Measurements from ENCODE around the gene ITM2C.

The ITM2C gene

DNA sequence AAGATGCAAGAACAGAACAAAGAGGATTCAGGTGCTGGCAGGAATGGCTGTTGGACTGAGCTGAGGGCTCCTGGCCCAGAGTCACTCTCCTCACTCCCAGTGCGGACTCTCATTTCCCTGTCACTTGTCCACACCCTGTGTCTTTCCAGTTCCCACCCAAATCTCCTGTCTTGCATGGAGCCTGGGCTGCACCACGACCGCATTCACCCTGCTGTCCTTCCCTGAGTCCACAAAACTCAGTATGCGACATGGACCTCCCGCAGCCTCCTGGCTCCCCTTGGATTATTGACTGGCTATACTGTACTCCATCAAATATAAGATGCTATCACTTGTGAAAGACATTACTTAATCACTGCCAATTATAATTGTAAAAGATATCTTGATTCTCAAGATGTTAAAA is 2.5 kb upstream of the ITM2C start:
- DNase-seq (ENCODE audit: extremely low spot score) = no peak
- POLR2A ChIA-PET = no interaction called here
- CTCF ChIA-PET = no interaction called here
- TF ChIP-seq SUZ12 (IDR thresholded peaks at IDR 0.05) = no peak
- TF ChIP-seq ELF4 (IDR thresholded peaks at IDR 0.05) = no peak
- TF ChIP-seq LEF1 (IDR thresholded peaks at IDR 0.05; ENCODE audit: borderline replicate concordance) = no peak

DNA sequence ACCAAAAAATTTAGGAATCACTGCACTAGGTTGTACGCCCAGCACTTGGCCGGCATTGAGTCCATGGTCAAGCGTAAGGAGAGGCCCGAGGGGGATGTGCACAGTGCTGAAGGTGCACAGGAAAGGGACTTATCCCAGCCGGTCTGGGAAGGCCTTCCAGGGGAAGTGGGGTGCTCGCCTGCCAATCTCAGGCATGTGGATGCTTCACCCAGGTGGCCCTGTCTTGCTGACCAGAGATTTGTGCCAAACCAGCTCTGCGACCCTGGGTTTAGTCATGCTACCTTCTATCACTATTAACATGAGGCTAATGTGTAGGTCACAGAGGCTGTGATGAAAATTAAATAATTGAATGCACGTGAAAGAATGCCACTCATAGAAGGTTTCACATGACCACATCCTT is 1.7 kb upstream of the ITM2C start:
- POLR2A ChIA-PET = no interaction called here
- no peak for DNase-seq (ENCODE audit: extremely low spot score)
- CTCF ChIA-PET = no interaction called here
- TF ChIP-seq FOXK2 (IDR thresholded peaks at IDR 0.05) (no peak), CTBP1 (IDR thresholded peaks at IDR 0.05; ENCODE audit: borderline replicate concordance) (no peak), SP1 (IDR thresholded peaks at IDR 0.05) (no peak), ELF4 (IDR thresholded peaks at IDR 0.05) (no peak), BHLHE40 (IDR thresholded peaks at IDR 0.05; ENCODE audit: borderline replicate concordance) (no peak), TARDBP (IDR thresholded peaks at IDR 0.05) (no peak), L3MBTL2 (conservative IDR thresholded peaks at IDR 0.05) (no peak), LEF1 (IDR thresholded peaks at IDR 0.05; ENCODE audit: borderline replicate concordance) (no peak), NFRKB (IDR thresholded peaks at IDR 0.05) (no peak), ZNF384 (IDR thresholded peaks at IDR 0.05) (no peak), HDGF (IDR thresholded peaks at IDR 0.05; ENCODE audit: borderline replicate concordance) (no peak), FOXA1 (IDR thresholded peaks at IDR 0.05) (no peak), ARNT (IDR thresholded peaks at IDR 0.05) (no peak)
- TF ChIP-seq, protein P1, sequence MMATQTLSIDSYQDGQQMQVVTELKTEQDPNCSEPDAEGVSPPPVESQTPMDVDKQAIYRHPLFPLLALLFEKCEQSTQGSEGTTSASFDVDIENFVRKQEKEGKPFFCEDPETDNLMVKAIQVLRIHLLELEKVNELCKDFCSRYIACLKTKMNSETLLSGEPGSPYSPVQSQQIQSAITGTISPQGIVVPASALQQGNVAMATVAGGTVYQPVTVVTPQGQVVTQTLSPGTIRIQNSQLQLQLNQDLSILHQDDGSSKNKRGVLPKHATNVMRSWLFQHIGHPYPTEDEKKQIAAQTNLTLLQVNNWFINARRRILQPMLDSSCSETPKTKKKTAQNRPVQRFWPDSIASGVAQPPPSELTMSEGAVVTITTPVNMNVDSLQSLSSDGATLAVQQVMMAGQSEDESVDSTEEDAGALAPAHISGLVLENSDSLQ (IDR thresholded peaks at IDR 0.05) = no peak

DNA sequence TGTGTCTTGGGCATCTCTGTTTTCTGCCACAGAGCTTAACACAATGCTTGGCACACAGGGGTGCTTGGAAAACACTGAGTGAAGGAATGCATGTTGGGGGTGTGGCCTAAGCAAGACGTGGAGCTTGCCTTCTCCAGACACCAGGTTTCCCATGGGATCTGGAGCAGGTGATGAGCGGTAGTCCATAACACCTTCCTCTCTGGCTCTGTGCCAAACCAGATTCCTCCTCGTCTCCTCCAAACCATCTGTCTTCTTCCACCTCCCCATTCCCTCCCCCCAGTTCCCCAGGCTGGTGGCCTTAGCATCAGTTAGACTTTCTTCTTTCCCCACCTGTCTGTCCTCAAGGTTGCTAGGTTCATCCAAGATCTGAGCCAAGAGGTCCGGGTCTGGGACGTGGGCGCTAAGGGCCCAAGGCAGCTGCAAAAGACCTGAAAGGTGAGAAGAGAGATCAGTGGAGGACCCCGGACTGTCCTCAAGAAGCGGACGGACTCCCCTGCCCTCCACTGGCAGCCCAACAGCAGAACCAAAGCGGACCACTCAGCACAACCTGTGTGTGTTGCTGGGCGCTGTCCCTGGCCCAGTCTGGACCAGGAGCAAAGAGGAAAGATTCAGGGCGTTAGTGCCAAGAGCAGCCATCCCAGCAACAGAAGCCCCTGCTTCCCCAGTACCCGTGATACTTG is 1.2 kb upstream of the ITM2C start:
- TF ChIP-seq TARDBP (IDR thresholded peaks at IDR 0.05) (no peak), ARNT (IDR thresholded peaks at IDR 0.05) (no peak), NFRKB (IDR thresholded peaks at IDR 0.05) (no peak), CTBP1 (IDR thresholded peaks at IDR 0.05; ENCODE audit: borderline replicate concordance) (no peak), LEF1 (IDR thresholded peaks at IDR 0.05; ENCODE audit: borderline replicate concordance) (no peak), BHLHE40 (IDR thresholded peaks at IDR 0.05; ENCODE audit: borderline replicate concordance) (no peak), FOXM1 (IDR thresholded peaks at IDR 0.05; ENCODE audit: borderline replicate concordance) (no peak)
- TF ChIP-seq, protein P1 (IDR thresholded peaks at IDR 0.05) = no peak
- DNase-seq (ENCODE audit: extremely low spot score) = no peak
- POLR2A ChIA-PET = interaction anchor here (0.9 kb wide), 1 partner anchor 27 kb away, joined by 3 read pairs; no protein-coding TSS in a partner anchor
- CTCF ChIA-PET = no interaction called here

DNA sequence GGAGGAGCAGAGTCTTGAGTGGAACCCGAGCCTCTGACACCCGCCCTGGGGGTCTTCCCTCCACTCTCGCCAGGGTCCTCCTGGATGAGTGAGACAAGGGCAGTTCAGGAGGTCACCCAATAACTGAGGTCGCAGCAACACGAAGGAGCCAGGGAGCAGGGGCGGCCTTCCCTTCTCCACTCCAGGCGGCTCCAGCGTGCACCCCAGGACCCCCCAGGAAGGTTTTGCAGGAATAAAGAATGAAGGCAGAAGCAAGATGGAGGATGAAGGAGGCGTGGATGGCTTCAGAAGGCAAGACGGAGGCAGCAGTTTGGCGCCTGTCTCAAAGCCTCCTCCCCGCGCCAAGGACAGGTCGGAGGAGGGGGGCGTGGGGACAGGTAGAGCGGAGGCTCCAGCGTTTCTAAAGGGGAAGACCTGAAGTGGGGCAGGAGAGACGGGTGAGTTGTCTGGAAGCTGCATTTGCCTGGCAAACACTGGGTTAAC is 579 bp upstream of the ITM2C start:
- CTCF ChIA-PET = interaction anchor here (1.0 kb wide), 1 partner anchor 9 kb away, joined by 3 read pairs; no protein-coding TSS in a partner anchor
- no peak for DNase-seq (ENCODE audit: extremely low spot score)
- POLR2A ChIA-PET = interaction anchor here (0.6 to 1.4 kb wide), 5 partner anchors 9 to 123 kb away, joined by 3 to 4 read pairs (median 3); no protein-coding TSS in a partner anchor
- TF ChIP-seq, protein P1 (IDR thresholded peaks at IDR 0.05) = no peak
- TF ChIP-seq HDGF (IDR thresholded peaks at IDR 0.05; ENCODE audit: borderline replicate concordance) = no peak
- TF ChIP-seq CTBP1 (IDR thresholded peaks at IDR 0.05; ENCODE audit: borderline replicate concordance) = no peak
- no peak for TF ChIP-seq ARNT (IDR thresholded peaks at IDR 0.05)
- no peak for TF ChIP-seq ELF4 (IDR thresholded peaks at IDR 0.05)
- no peak for TF ChIP-seq LEF1 (IDR thresholded peaks at IDR 0.05; ENCODE audit: borderline replicate concordance)
- TF ChIP-seq FOXM1 (IDR thresholded peaks at IDR 0.05; ENCODE audit: borderline replicate concordance) = no peak

DNA sequence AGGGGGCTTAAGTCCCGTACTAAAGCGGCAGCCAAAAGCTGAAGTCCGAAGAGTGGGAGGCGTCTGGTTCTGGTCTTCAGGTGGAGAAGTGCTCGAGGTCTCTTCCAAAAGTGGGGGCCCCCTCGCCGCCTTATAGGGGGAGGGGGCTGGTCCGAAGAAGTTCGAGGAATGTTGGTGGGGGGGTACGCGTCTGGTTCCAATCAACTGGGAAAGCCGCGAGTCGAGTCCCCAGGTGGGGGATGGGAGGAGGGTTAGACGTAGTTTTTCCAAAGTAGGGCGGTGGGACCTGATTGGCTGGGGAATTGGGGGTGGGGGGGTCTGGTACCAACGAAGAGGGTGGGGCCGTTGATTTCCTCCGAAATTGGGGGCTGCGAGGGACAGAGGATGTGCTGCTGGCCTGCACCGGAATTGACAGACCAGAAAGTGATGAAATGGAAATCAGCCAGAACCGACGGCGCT is 594 bp downstream of the ITM2C start:
- no peak for DNase-seq (ENCODE audit: extremely low spot score)
- POLR2A ChIA-PET = interaction anchor here (1.0 to 1.4 kb wide), 3 partner anchors 10 to 122 kb away, joined by 3 to 4 read pairs (median 4); no protein-coding TSS in a partner anchor
- TF ChIP-seq FOXA1 (IDR thresholded peaks at IDR 0.05) (no peak), FOXK2 (IDR thresholded peaks at IDR 0.05) (no peak)
- TF ChIP-seq, protein P1 (IDR thresholded peaks at IDR 0.05) = no peak
- CTCF ChIA-PET = interaction anchor here (1.0 kb wide), 1 partner anchor 10 kb away, joined by 3 read pairs; no protein-coding TSS in a partner anchor
